KMS-11 (cell line): ENCODE results near the gene PCSK7.

ENCODE experiments used
- H2AFZ ChIP-seq: fragments of 200-600 bp; sonication (generic); 2 replicates; pipeline ENCODE4 v1.6.1; 2016; ENCODE audit warnings: antibody characterized with exemption, mixed run types, low read depth
- H3K27ac ChIP-seq: fragments of 200-600 bp; sonication (generic); 2 replicates; pipeline ENCODE4 v1.6.1; 2016; ENCODE audit warnings: mild to moderate bottlenecking, mixed run types
- H3K27me3 ChIP-seq: fragments of 200-600 bp; sonication (generic); 2 replicates; pipeline ENCODE4 v1.6.1; 2017; ENCODE audit warnings: mild to moderate bottlenecking, low read depth, mixed run types, moderate library complexity; ENCODE audit not compliant: insufficient read depth
- H3K36me3 ChIP-seq: fragments of 200-600 bp; sonication (generic); 2 replicates; pipeline ENCODE4 v1.6.1; 2017; ENCODE audit warnings: mild to moderate bottlenecking, mixed run types; ENCODE audit not compliant: insufficient read depth
- H3K4me1 ChIP-seq: fragments of 200-600 bp; sonication (generic); 2 replicates; pipeline ENCODE4 v1.6.1; 2016; ENCODE audit warnings: mild to moderate bottlenecking, low read depth, mixed run types; ENCODE audit not compliant: poor library complexity, severe bottlenecking
- H3K4me2 ChIP-seq: fragments of 200-600 bp; sonication (generic); 2 replicates; pipeline ENCODE4 v1.7.0; 2016; ENCODE audit warnings: mild to moderate bottlenecking, mixed run types
- H3K4me3 ChIP-seq: fragments of 200-600 bp; sonication (generic); IDR thresholded peaks from 2 replicates; pipeline ENCODE4 v1.6.1; 2017; ENCODE audit warnings: low read depth, low read length, mixed read lengths; ENCODE audit not compliant: insufficient read depth
- H3K79me2 ChIP-seq: fragments of 200-600 bp; sonication (generic); 2 replicates; pipeline ENCODE4 v1.6.1; 2016; ENCODE audit warnings: low read depth, mixed run types; ENCODE audit not compliant: insufficient read depth
- H3K9ac ChIP-seq: fragments of 200-600 bp; sonication (generic); 2 replicates; pipeline ENCODE4 v1.6.1; 2016; ENCODE audit warnings: mild to moderate bottlenecking, mixed run types
- H4K20me1 ChIP-seq: fragments of 200-600 bp; sonication (generic); 2 replicates; pipeline ENCODE4 v1.6.1; 2016; ENCODE audit warnings: mild to moderate bottlenecking, mixed run types; ENCODE audit not compliant: insufficient read depth
- TF ChIP-seq, protein P1 (sequence below): fragments of 200-600 bp; sonication (generic); conservative IDR thresholded peaks from 2 replicates; pipeline ENCODE4 v1.6.1; 2017; ENCODE audit warnings: low read depth, mild to moderate bottlenecking, antibody characterized with exemption, low read length, moderate library complexity, mixed read lengths

PCSK7 gene

GRCh38 chr11:117198613-117199012, 33.3 kb downstream of the PCSK7 start:
- Histone ChIP-seq H3K4me1 (no peaks in the 10 kb centered on the region), H4K20me1 (no peaks in the 10 kb centered on the region), H3K36me3 (no peaks in the 10 kb centered on the region), H3K9ac (no peak overlapping the region), H3K4me3 (no peak overlapping the region), H3K27me3 (no peaks in the 10 kb centered on the region), H3K4me2 (no peak overlapping the region), H3K79me2 (no peaks in the 10 kb centered on the region), H2AFZ (no peak overlapping the region), H3K27ac (no peak overlapping the region)
- TF ChIP-seq, protein P1, sequence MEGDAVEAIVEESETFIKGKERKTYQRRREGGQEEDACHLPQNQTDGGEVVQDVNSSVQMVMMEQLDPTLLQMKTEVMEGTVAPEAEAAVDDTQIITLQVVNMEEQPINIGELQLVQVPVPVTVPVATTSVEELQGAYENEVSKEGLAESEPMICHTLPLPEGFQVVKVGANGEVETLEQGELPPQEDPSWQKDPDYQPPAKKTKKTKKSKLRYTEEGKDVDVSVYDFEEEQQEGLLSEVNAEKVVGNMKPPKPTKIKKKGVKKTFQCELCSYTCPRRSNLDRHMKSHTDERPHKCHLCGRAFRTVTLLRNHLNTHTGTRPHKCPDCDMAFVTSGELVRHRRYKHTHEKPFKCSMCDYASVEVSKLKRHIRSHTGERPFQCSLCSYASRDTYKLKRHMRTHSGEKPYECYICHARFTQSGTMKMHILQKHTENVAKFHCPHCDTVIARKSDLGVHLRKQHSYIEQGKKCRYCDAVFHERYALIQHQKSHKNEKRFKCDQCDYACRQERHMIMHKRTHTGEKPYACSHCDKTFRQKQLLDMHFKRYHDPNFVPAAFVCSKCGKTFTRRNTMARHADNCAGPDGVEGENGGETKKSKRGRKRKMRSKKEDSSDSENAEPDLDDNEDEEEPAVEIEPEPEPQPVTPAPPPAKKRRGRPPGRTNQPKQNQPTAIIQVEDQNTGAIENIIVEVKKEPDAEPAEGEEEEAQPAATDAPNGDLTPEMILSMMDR = no peak

DNA sequence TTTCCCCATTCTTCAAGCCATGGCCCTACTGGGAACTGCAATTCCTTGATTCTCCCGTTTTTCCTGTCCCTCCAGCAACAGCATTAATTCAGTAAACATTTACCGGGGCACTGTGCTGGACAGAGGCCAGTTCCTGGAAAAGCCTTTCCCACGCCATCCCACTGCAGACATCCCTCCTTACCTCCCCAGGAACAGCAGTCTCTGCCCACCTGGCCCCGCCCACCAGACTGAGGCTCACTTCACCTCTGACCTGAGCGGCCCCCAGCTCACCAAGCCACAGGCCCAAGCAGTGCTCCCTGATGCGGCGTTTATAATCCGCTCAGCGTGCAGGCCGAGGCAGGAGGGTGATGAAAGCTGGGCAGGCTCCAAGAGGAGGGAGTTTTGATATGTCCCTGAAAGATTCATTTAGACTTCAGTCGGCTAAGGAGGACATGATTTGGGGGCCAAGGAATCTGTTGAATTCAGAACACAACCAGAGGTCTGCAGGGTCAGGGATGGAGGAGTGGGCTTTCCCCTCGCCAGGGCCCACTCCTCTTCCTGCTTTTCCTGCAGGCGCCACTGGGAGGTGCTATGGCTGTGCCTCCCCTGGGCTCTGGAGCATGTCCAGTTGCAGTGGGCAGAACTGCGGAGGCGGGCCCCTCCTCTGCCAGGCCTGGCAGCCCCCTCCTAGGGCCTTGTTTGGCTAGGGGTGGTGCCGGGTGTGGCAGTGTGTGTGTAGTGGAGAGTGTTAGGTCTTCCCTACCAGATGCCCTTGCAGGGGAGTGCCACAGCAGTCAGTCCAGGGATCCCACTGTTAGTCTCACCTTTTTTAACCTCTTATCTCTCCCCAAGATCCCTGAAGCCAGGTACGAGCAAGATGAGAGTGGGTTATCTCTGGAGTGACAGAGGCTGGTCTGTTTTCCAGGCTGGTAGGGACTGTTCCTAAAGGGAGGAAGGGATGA, 34.1 kb downstream of the PCSK7 start:
- Histone ChIP-seq H3K27me3 (no peaks in the 10 kb centered on the region), H3K36me3 (no peaks in the 10 kb centered on the region), H3K4me3 (no peak overlapping the region), H3K4me2 (no peak overlapping the region), H4K20me1 (no peaks in the 10 kb centered on the region), H3K79me2 (no peaks in the 10 kb centered on the region), H3K27ac (no peak overlapping the region), H2AFZ (no peak overlapping the region), H3K9ac (no peak overlapping the region), H3K4me1 (no peaks in the 10 kb centered on the region)
- TF ChIP-seq, protein P1 = no peak

DNA sequence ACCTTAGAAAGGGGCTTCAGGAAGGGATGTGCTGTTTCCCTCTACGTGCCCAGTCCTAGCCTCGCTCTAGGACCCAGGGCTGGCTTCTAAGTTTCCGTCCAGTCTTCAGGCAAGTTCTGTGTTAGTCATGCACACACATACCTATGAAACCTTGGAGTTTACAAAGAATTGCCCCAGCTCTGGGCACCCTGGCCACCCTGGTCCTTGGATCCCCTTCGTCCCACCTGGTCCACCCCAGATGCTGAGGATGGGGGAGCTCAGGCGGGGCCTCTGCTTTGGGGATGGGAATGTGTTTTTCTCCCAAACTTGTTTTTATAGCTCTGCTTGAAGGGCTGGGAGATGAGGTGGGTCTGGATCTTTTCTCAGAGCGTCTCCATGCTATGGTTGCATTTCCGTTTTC, 34.9 kb downstream of the PCSK7 start:
- H3K4me3 ChIP-seq = no peak overlapping the region
- no peaks in the 10 kb centered on the region for H3K79me2 ChIP-seq
- no peaks in the 10 kb centered on the region for H4K20me1 ChIP-seq
- H3K36me3 ChIP-seq = no peaks in the 10 kb centered on the region
- no peak overlapping the region for H3K4me2 ChIP-seq
- H3K27ac ChIP-seq = no peak overlapping the region
- no peak overlapping the region for H2AFZ ChIP-seq
- no peaks in the 10 kb centered on the region for H3K4me1 ChIP-seq
- TF ChIP-seq, protein P1 = no peak
- H3K9ac ChIP-seq = no peak overlapping the region
- H3K27me3 ChIP-seq = no peaks in the 10 kb centered on the region

GRCh38 chr11:117195761-117196160, 36.1 kb downstream of the PCSK7 start:
- H4K20me1 ChIP-seq = no peaks in the 10 kb centered on the region
- TF ChIP-seq, protein P1 = no peak
- no peak overlapping the region for H3K4me3 ChIP-seq
- no peaks in the 10 kb centered on the region for H3K27me3 ChIP-seq
- no peak overlapping the region for H3K4me2 ChIP-seq
- no peaks in the 10 kb centered on the region for H3K79me2 ChIP-seq
- H3K27ac ChIP-seq = no peak overlapping the region
- H3K36me3 ChIP-seq = no peaks in the 10 kb centered on the region
- H3K4me1 ChIP-seq = no peaks in the 10 kb centered on the region
- H2AFZ ChIP-seq = no peak overlapping the region
- no peak overlapping the region for H3K9ac ChIP-seq
